ENCODE results near the gene DENND6A. TPM values are rescaled to one million over a fixed set of nuclear protein-coding genes. Genes with fewer than 3 reads are reported as not detected.

The DENND6A gene
- total and polyA plus RNA-seq, 12 donors = 7.8 to 29.3 (median 19.0) TPM

- H3K36me3 ChIP-seq (replicated peaks in 1 of 2) = no peaks in the 10 kb centered on the region
- no peak overlapping the region for H3K27ac ChIP-seq
- intact Hi-C loops (cut with DNase I) = no loop called here
- no peak for DNase-seq
- H3K27me3 ChIP-seq = no peaks in the 10 kb centered on the region
- H3K9me3 ChIP-seq (replicated peaks in 1 of 3) = no peaks in the 10 kb centered on the region
- TF ChIP-seq, protein P1, sequence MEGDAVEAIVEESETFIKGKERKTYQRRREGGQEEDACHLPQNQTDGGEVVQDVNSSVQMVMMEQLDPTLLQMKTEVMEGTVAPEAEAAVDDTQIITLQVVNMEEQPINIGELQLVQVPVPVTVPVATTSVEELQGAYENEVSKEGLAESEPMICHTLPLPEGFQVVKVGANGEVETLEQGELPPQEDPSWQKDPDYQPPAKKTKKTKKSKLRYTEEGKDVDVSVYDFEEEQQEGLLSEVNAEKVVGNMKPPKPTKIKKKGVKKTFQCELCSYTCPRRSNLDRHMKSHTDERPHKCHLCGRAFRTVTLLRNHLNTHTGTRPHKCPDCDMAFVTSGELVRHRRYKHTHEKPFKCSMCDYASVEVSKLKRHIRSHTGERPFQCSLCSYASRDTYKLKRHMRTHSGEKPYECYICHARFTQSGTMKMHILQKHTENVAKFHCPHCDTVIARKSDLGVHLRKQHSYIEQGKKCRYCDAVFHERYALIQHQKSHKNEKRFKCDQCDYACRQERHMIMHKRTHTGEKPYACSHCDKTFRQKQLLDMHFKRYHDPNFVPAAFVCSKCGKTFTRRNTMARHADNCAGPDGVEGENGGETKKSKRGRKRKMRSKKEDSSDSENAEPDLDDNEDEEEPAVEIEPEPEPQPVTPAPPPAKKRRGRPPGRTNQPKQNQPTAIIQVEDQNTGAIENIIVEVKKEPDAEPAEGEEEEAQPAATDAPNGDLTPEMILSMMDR (IDR thresholded peaks at IDR 0.05) = no peak
- no peak for TF ChIP-seq POLR2A (IDR thresholded peaks at IDR 0.05)
- H3K4me3 ChIP-seq = no peak overlapping the region
- WGBS, 4 donors = 81 to 87% (median 84%) methylated on average over 5 of the region's 5 CpGs
- no peaks in the 10 kb centered on the region for H3K4me1 ChIP-seq (replicated peaks in 1 of 2)
Observed at GRCh38 chr3:57727106-57727505, 34.2 kb upstream of the DENND6A start.

DNA sequence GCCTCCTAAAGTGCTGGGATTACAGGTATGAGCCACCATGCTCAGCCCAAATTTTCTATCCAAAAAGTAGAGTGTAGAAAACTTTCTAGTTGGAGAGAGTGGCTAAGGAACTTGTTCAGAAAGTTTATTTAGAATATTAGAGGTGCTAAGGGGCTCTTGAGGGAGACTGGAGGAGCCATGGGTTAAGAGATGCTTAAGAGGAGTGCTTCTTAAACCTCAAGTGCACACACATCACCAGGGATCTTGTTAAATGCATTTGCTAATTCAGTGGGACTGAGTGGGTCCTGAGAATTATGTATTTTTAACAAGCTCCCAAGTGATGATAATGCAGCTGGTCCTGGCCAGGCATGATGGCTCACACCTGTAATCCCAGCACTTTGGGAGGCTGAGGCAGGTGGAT lies 33.5 kb upstream of the DENND6A start:
- Histone ChIP-seq H3K27me3 (no peaks in the 10 kb centered on the region), H3K36me3 (replicated peaks in 1 of 2) (no peaks in the 10 kb centered on the region), H3K9me3 (replicated peaks in 1 of 3) (no peaks in the 10 kb centered on the region), H3K27ac (no peak overlapping the region), H3K4me1 (replicated peaks in 1 of 2) (no peaks in the 10 kb centered on the region), H3K4me3 (no peak overlapping the region)
- intact Hi-C loops (cut with DNase I) = no loop called here
- no peak for TF ChIP-seq POLR2A (IDR thresholded peaks at IDR 0.05)
- TF ChIP-seq, protein P1 (IDR thresholded peaks at IDR 0.05) = no peak
- DNase-seq = no peak

- Histone ChIP-seq H3K36me3 (replicated peaks in 1 of 2) (no peaks in the 10 kb centered on the region), H3K4me3 (no peak overlapping the region), H3K9me3 (replicated peaks in 1 of 3) (no peaks in the 10 kb centered on the region), H3K27ac (no peak overlapping the region), H3K4me1 (replicated peaks in 1 of 2) (no peaks in the 10 kb centered on the region), H3K27me3 (no peaks in the 10 kb centered on the region)
- DNase-seq = no peak
- TF ChIP-seq POLR2A (IDR thresholded peaks at IDR 0.05) = no peak
- TF ChIP-seq, protein P1 (IDR thresholded peaks at IDR 0.05) = no peak
- intact Hi-C loops (cut with DNase I) = no loop called here
- 77 to 92% (median 90%) methylated on average over 1 of the region's 1 CpG for WGBS, 4 donors
Observed at GRCh38 chr3:57718118-57718517, 25.2 kb upstream of the DENND6A start.

GRCh38 chr3:57717205-57717868 lies 24.5 kb upstream of the DENND6A start:
- no peak for DNase-seq
- Histone ChIP-seq H3K27me3 (no peaks in the 10 kb centered on the region), H3K4me3 (no peak overlapping the region), H3K9me3 (replicated peaks in 1 of 3) (no peaks in the 10 kb centered on the region), H3K36me3 (replicated peaks in 1 of 2) (no peaks in the 10 kb centered on the region), H3K27ac (no peak overlapping the region), H3K4me1 (replicated peaks in 1 of 2) (no peaks in the 10 kb centered on the region)
- 91 to 96% (median 95%) methylated on average over 6 of the region's 6 CpGs for WGBS, 4 donors
- no peak for TF ChIP-seq POLR2A (IDR thresholded peaks at IDR 0.05)
- TF ChIP-seq, protein P1 (IDR thresholded peaks at IDR 0.05) = no peak
- intact Hi-C loops (cut with DNase I) = no loop called here

Data from adrenal gland (tissue), 12 donors.